ENCODE results near the gene GOLGA6B. TPM values are rescaled to one million over a fixed set of nuclear protein-coding genes. Genes with fewer than 3 reads are reported as not detected.

Gene GOLGA6B
- total RNA-seq, 1 experiment from 2014 or later, result 0.10 TPM

GRCh38 chr15:72680931-72681330 lies 26.4 kb downstream of the GOLGA6B start:
- DNase-seq (ENCODE audit: low read depth, low spot score) (no peak), ATAC-seq (no peak)
- H2AFZ ChIP-seq (ENCODE audit: low read depth, low read length, poor library complexity, severe bottlenecking), result no peak overlapping the region
- H4K20me1 ChIP-seq (ENCODE audit: insufficient read depth), result no peaks in the 10 kb centered on the region
- no TSS peak for BruUV-seq (replicated peaks)
- no peaks in the 10 kb centered on the region for H3K79me2 ChIP-seq (ENCODE audit: insufficient read depth, low read length)
- peaks cover 18% of the 10 kb centered on the region for H3K27me3 ChIP-seq (ENCODE audit: insufficient read depth, low read length)
- no peak overlapping the region for H3K27ac ChIP-seq (ENCODE audit: low read depth, low read length)
- POLR2A ChIA-PET, result interaction anchor here (1.1 kb wide), 1 partner anchor 10 kb away, joined by 3 read pairs; no protein-coding TSS in a partner anchor
- intact Hi-C loops (cut with micrococcal nuclease), result no loop called here
- RAD21 ChIA-PET (ENCODE audit: low non-redundant PET in 1 of 2, low total read pairs in 2 of 2, uncharacterized antibody in 2 of 2, unreplicated experiment in 2 of 2), result no interaction called here
- TF ChIP-seq SP1 (IDR thresholded peaks at IDR 0.05; ENCODE audit: low read depth) (no peak), ZFX (IDR thresholded peaks at IDR 0.05) (no peak), CBX3 (IDR thresholded peaks at IDR 0.05; ENCODE audit: low read depth) (no peak), EGR1 (IDR thresholded peaks at IDR 0.05; ENCODE audit: low read depth) (no peak), CEBPB (IDR thresholded peaks at IDR 0.05; ENCODE audit: low read depth) (no peak), POLR2AphosphoS5 (IDR thresholded peaks at IDR 0.05; ENCODE audit: low read depth, low read length) (no peak), ZNF274 (IDR thresholded peaks at IDR 0.05; ENCODE audit: low read depth, low read length) (no peak), POLR2A (IDR thresholded peaks at IDR 0.05; ENCODE audit: borderline replicate concordance, extremely low read depth, insufficient read depth, insufficient read length) (no peak), REST (IDR thresholded peaks at IDR 0.05; ENCODE audit: low read depth) (no peak), TCF7L2 (IDR thresholded peaks at IDR 0.05; ENCODE audit: borderline replicate concordance, extremely low read depth, insufficient read depth, insufficient read length) (no peak), EZH2phosphoT487 (IDR thresholded peaks at IDR 0.05; ENCODE audit: borderline replicate concordance) (no peak), EZH2 (IDR thresholded peaks at IDR 0.05) (no peak), SRF (IDR thresholded peaks at IDR 0.05; ENCODE audit: low read depth) (no peak), ELF1 (IDR thresholded peaks at IDR 0.05; ENCODE audit: borderline replicate concordance, low read depth) (no peak), FOSL1 (IDR thresholded peaks at IDR 0.05; ENCODE audit: low read depth) (no peak)
- TF ChIP-seq, protein P1, sequence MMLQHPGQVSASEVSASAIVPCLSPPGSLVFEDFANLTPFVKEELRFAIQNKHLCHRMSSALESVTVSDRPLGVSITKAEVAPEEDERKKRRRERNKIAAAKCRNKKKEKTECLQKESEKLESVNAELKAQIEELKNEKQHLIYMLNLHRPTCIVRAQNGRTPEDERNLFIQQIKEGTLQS (IDR thresholded peaks at IDR 0.05), result no peak
- H3K9me2 ChIP-seq (ENCODE audit: insufficient read depth), result no peaks in the 10 kb centered on the region
- H3K9me3 ChIP-seq (ENCODE audit: control insufficient read depth in 1 of 2, insufficient read depth in 1 of 2, low read depth in 1 of 2, low read length in 2 of 2), result no peaks in the 10 kb centered on the region
- no peak overlapping the region for H3K4me2 ChIP-seq (ENCODE audit: low read length)
- H3K4me3 ChIP-seq (replicated peaks in 1 of 2; ENCODE audit: low read depth in 1 of 2, low read length in 2 of 2), result no peak overlapping the region
- H3K4me1 ChIP-seq (ENCODE audit: control insufficient read depth in 1 of 2, insufficient read depth in 2 of 2, low read length in 2 of 2), result peaks cover 5 to 8% of the 10 kb centered on the region in 2 experiments; a peak in 3 of 4 replicates
- CTCF ChIA-PET, result interaction anchor here (1.3 kb wide), 1 partner anchor 42 kb away, joined by 3 read pairs; no protein-coding TSS in a partner anchor
- no peak overlapping the region for H3K9ac ChIP-seq (ENCODE audit: low read length)
- H3K36me3 ChIP-seq (ENCODE audit: control insufficient read depth in 1 of 2, insufficient read depth in 2 of 2, low read length in 2 of 2), result no peaks in the 10 kb centered on the region
